ENCODE data around the gene SMYD3.

SMYD3 gene

GRCh38 chr1:246382589-246383238 is 124.4 kb downstream of the SMYD3 start:
- TF ChIP-seq POLR2AphosphoS5 (IDR thresholded peaks at IDR 0.05; ENCODE audit: low read depth, low read length) (no peak), TAF1 (IDR thresholded peaks at IDR 0.05; ENCODE audit: borderline replicate concordance, insufficient read depth, low read length) (no peak), SIN3A (IDR thresholded peaks at IDR 0.05; ENCODE audit: borderline replicate concordance, insufficient read depth, low read length) (no peak), FOXP2 (optimal IDR thresholded peaks at IDR 0.05; ENCODE audit: borderline replicate concordance, extremely low read depth, extremely low read length, insufficient read depth) (no peak)
- TF ChIP-seq, protein P1, sequence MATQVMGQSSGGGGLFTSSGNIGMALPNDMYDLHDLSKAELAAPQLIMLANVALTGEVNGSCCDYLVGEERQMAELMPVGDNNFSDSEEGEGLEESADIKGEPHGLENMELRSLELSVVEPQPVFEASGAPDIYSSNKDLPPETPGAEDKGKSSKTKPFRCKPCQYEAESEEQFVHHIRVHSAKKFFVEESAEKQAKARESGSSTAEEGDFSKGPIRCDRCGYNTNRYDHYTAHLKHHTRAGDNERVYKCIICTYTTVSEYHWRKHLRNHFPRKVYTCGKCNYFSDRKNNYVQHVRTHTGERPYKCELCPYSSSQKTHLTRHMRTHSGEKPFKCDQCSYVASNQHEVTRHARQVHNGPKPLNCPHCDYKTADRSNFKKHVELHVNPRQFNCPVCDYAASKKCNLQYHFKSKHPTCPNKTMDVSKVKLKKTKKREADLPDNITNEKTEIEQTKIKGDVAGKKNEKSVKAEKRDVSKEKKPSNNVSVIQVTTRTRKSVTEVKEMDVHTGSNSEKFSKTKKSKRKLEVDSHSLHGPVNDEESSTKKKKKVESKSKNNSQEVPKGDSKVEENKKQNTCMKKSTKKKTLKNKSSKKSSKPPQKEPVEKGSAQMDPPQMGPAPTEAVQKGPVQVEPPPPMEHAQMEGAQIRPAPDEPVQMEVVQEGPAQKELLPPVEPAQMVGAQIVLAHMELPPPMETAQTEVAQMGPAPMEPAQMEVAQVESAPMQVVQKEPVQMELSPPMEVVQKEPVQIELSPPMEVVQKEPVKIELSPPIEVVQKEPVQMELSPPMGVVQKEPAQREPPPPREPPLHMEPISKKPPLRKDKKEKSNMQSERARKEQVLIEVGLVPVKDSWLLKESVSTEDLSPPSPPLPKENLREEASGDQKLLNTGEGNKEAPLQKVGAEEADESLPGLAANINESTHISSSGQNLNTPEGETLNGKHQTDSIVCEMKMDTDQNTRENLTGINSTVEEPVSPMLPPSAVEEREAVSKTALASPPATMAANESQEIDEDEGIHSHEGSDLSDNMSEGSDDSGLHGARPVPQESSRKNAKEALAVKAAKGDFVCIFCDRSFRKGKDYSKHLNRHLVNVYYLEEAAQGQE (IDR thresholded peaks at IDR 0.05; ENCODE audit: insufficient read depth in 1 of 2, low read depth in 2 of 2, low read length in 2 of 2), result no peak

GRCh38 chr1:246381452-246381851 is 125.6 kb downstream of the SMYD3 start:
- TF ChIP-seq TAF1 (IDR thresholded peaks at IDR 0.05; ENCODE audit: borderline replicate concordance, insufficient read depth, low read length) (no peak), FOXP2 (optimal IDR thresholded peaks at IDR 0.05; ENCODE audit: borderline replicate concordance, extremely low read depth, extremely low read length, insufficient read depth) (no peak), SIN3A (IDR thresholded peaks at IDR 0.05; ENCODE audit: borderline replicate concordance, insufficient read depth, low read length) (no peak), POLR2AphosphoS5 (IDR thresholded peaks at IDR 0.05; ENCODE audit: low read depth, low read length) (no peak)
- TF ChIP-seq, protein P1 (IDR thresholded peaks at IDR 0.05; ENCODE audit: insufficient read depth in 1 of 2, low read depth in 2 of 2, low read length in 2 of 2), result no peak

DNA sequence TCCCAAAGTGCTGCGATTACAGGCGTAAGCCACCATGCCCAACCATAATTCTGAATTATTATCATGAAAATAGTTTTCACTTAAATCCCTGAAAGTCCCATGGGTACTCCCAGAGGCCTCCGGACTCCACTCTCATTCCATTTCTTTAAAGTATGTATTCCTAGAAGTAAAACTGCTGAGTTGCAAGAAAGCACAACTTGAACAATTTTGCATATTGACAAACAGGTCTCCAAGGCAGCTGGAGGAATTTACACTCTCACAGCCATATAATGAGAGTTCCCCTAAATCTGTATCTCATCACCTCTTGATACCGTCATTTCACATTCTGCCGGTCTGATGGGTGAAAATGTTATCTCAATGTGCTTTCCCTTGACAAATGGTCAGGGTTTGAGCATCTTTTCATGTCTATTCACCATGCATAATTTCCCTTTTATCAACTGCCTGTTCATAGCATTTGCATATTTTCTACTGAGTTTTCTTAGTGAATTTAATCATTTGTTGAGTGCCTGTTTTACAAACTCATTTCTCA is 129.4 kb downstream of the SMYD3 start:
- TF ChIP-seq SIN3A (IDR thresholded peaks at IDR 0.05; ENCODE audit: borderline replicate concordance, insufficient read depth, low read length), result no peak
- TF ChIP-seq FOXP2 (optimal IDR thresholded peaks at IDR 0.05; ENCODE audit: borderline replicate concordance, extremely low read depth, extremely low read length, insufficient read depth), result no peak
- TF ChIP-seq, protein P1 (IDR thresholded peaks at IDR 0.05; ENCODE audit: insufficient read depth in 1 of 2, low read depth in 2 of 2, low read length in 2 of 2), result no peak
- no peak for TF ChIP-seq TAF1 (IDR thresholded peaks at IDR 0.05; ENCODE audit: borderline replicate concordance, insufficient read depth, low read length)
- no peak for TF ChIP-seq POLR2AphosphoS5 (IDR thresholded peaks at IDR 0.05; ENCODE audit: low read depth, low read length)

DNA sequence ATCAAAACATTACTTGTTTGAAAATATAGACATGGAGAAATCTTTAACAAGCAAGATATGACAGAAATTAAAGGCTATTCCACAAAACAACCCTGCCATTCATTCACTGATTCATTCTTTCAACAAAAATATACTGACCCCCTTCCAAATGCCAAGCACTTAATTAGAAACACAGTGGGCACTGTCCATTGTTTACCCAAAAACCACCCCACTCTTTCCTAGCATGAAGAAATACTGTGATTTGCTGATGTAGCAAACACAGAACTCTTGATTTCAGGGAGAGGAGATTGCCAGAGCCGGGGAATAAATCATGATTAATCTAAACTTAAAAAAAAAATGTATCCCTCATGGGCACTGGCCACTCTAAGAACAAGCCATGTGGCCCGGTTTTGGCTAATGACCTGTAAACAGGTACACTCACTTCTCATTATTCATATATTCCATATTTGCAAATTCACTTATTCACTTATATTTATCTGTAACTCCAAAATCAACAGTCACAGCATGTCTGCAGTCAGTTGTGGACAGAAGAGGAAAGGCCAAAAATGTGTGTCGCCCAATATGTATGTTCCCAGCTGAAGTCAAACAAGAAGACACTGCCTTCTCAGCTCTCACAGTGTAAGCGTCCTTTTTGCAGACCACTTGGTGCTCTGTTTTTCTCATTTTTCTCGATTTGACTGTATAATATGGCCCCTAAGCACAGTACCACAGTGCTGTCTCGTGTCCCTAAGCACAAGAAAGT is 133.1 kb downstream of the SMYD3 start:
- TF ChIP-seq SIN3A (IDR thresholded peaks at IDR 0.05; ENCODE audit: borderline replicate concordance, insufficient read depth, low read length) (no peak), TAF1 (IDR thresholded peaks at IDR 0.05; ENCODE audit: borderline replicate concordance, insufficient read depth, low read length) (no peak), POLR2AphosphoS5 (IDR thresholded peaks at IDR 0.05; ENCODE audit: low read depth, low read length) (no peak), FOXP2 (optimal IDR thresholded peaks at IDR 0.05; ENCODE audit: borderline replicate concordance, extremely low read depth, extremely low read length, insufficient read depth) (no peak)
- TF ChIP-seq, protein P1 (IDR thresholded peaks at IDR 0.05; ENCODE audit: insufficient read depth in 1 of 2, low read depth in 2 of 2, low read length in 2 of 2), result no peak
